ENCODE results near the gene POU2F2.

Gene POU2F2

DNA sequence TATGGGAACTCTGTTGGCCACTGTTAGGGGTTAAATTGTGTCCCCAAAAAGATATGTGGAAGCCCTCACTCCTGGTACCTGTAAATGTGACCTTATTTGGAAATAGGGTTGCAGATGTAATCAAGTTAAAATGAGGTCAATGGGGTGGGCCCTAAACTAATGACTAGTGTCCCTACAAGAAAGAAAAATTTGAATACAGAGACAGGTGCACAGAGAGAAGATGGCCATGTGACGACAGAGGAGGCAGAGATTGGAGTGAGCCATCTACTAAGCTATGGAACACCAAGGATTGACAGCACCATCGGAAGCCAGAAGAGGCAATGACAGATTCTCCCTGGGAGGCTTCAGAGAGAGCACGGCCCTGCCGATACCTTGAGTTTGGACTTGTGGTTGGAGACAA lies 16.5 kb downstream of the POU2F2 start:
- no peak for TF ChIP-seq CTCF (conservative IDR thresholded peaks at IDR 0.05)
- no peak for TF ChIP-seq ZFX (IDR thresholded peaks at IDR 0.05)
- no peak overlapping the region for H3K27ac ChIP-seq

- H3K27ac ChIP-seq: no peak overlapping the region
- TF ChIP-seq ZFX (IDR thresholded peaks at IDR 0.05): no peak
- TF ChIP-seq CTCF (conservative IDR thresholded peaks at IDR 0.05): no peak
These were observed 17.0 kb downstream of the POU2F2 start for GRCh38 chr19:42115219-42115618.

- no peak for TF ChIP-seq ZFX (IDR thresholded peaks at IDR 0.05)
- no peak for TF ChIP-seq CTCF (conservative IDR thresholded peaks at IDR 0.05)
- H3K27ac ChIP-seq: no peak overlapping the region
These were observed 17.8 kb downstream of the POU2F2 start for GRCh38 chr19:42114412-42114811.

DNA sequence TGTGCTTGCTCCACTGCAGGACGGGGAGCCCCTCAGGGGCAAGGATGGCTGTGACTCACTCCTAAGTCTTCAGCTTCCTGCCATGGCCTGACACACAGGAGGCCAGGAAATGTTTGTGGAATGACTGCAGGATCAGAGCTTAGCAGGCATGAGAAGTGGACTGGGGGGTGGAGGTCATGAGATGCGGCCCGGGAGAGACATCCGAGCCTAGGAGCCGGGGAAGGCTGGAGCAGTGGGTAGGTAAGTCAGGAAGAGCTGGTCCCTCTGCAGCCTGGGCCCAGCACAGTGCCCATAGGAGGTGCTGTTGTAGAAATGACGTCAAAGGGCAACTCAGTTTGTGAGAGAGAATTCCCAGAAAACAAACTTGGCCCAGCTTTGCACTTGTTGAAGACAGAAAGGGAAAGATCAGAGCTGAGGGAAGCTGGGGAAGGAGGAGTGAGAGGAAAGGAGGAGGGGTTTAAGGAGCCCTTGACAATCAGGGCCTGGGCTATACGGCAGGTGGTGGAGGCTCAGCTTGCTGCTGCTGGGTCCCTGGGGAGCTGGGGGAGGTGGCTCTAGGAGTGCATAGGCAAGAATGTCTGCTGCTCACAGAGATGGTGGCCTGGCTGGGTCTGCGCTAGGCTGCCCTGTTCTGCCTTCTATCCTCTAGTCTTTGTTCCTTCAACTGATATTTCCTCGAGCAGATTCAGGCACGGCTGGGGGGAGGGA lies 18.5 kb downstream of the POU2F2 start:
- no peak for TF ChIP-seq CTCF (conservative IDR thresholded peaks at IDR 0.05)
- no peak for TF ChIP-seq ZFX (IDR thresholded peaks at IDR 0.05)
- H3K27ac ChIP-seq: no peak overlapping the region

DNA sequence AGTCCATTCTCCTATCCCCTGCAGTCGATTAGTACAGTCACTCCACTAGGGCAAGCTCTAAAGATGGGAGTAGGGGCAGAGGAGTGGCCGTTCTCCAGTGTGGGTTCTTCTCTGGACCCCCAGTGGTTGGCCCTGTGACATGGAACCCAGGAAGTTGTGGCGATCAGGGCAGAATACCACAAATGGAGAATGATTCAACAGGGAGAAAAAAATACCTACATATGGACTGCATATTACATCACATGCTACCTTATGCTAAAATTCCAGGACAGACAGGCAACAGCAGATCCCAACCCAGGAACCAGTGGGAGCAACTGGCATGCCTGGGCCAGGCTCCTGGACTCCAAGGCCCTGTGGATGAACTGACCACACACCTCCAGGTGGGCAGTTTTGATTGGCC lies 20.4 kb downstream of the POU2F2 start:
- TF ChIP-seq ZFX (IDR thresholded peaks at IDR 0.05) (no peak), CTCF (conservative IDR thresholded peaks at IDR 0.05) (no peak)
- H3K27ac ChIP-seq: no peak overlapping the region

DNA sequence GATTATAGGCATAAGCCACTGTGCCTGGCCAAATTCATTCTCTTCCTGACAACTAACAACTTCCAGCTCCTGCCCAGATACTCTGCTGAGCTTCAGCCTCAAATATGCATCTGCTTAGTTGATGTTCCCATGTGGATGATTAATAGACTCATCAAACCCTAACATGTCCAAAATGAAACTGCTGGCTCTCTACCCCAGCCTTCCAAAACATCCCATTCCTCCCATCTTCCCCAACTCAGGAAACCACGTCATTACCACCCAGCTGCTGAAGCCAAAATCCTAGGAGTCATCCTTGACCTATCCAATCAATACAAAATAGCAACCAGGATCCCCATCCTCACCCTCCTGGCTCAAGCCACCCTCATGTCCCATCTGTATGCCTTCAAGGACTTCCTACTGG lies 20.9 kb downstream of the POU2F2 start:
- H3K27ac ChIP-seq: no peak overlapping the region

DNA sequence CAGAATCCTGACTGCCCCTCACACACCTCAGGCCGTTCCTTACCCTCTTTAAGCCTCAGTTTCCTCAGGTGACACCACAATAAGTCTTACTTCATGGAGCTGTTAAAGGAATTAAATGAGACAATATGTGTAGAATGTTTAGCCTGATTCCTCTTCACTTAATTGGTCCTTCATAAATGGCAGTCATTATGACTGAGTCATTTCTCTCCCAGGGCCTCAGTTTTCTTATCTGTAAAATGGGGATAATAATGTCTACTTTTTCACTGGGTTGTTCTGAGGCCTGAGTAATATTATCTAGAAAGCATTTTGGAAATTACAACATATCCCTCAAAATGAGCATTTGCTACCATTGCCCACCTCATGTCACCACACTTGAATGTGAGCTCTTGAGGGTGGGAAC lies 21.6 kb downstream of the POU2F2 start:
- H3K27ac ChIP-seq: no peak overlapping the region
- TF ChIP-seq CTCF (conservative IDR thresholded peaks at IDR 0.05): no peak
- TF ChIP-seq ZFX (IDR thresholded peaks at IDR 0.05): no peak

More for the DNA sequence above, 20.9 kb downstream of the POU2F2 start:
- TF ChIP-seq CTCF (conservative IDR thresholded peaks at IDR 0.05): no peak
- TF ChIP-seq ZFX (IDR thresholded peaks at IDR 0.05): no peak

All from C4-2B (cell line).